BJ (cell line): ENCODE data around the gene TMEM154. TPM values are rescaled to one million over a fixed set of nuclear protein-coding genes. Genes with fewer than 3 reads are reported as not detected.

Experiments used
- CTCF ChIA-PET: fragments of 350-600 bp; formaldehyde crosslinking; extraction: SDS; loops from one replicate; lab custom pipeline; 2021; ENCODE audit warnings: antibody characterized with exemption, inconsistent platforms; lab: Yijun Ruan, JAX
- POLR2A ChIA-PET: fragments of 300-600 bp; sonication (Branson Sonifier 250); formaldehyde crosslinking; extraction: SDS; loops from one replicate; lab custom pipeline; 2021; ENCODE audit warnings: antibody characterized with exemption; lab: Charles Lee
- DNase-seq: peaks from one replicate; pipeline ENCODE4 v3.0.0-alpha.2; 2011; ENCODE audit warnings: low read depth
- H3K27me3 ChIP-seq: 2 replicates; pipeline ENCODE4 v1.6.0; 2011; ENCODE audit warnings: low read length; ENCODE audit not compliant: control insufficient read depth, insufficient read depth
- H3K36me3 ChIP-seq: 2 replicates; pipeline ENCODE4 v1.5.1; 2011; ENCODE audit warnings: low read length; ENCODE audit not compliant: control insufficient read depth, insufficient read depth
- H3K4me3 ChIP-seq: 2 replicates; pipeline ENCODE4 v1.5.1; 2011; ENCODE audit warnings: low read depth, mild to moderate bottlenecking, control low read depth, low read length
- polyA plus RNA-seq: library from polyadenylated mRNA; depleted of rRNA; stranded (reverse); fragments of >200 nt; gene quantifications from 2 replicates; pipeline ENCODE4 v1.2.3, GENCODE V29; 2011
- TF ChIP-seq, protein P1 (sequence below): IDR thresholded peaks from 2 replicates; pipeline ENCODE4 v1.5.1; 2011; ENCODE audit warnings: low read depth, mild to moderate bottlenecking, control low read depth, inconsistent platforms, low read length, moderate library complexity; ENCODE audit not compliant: insufficient read depth

Gene TMEM154
- polyA plus RNA-seq, 1 experiment: 1.1 TPM

GRCh38 chr4:152682143-152682941, 2.5 kb upstream of the TMEM154 start:
- Histone ChIP-seq H3K36me3 (no peaks in the 10 kb centered on the region), H3K4me3 (no peak overlapping the region), H3K27me3 (no peaks in the 10 kb centered on the region)
- ChIA-PET CTCF (no interaction called here), POLR2A (no interaction called here)
- TF ChIP-seq, protein P1, sequence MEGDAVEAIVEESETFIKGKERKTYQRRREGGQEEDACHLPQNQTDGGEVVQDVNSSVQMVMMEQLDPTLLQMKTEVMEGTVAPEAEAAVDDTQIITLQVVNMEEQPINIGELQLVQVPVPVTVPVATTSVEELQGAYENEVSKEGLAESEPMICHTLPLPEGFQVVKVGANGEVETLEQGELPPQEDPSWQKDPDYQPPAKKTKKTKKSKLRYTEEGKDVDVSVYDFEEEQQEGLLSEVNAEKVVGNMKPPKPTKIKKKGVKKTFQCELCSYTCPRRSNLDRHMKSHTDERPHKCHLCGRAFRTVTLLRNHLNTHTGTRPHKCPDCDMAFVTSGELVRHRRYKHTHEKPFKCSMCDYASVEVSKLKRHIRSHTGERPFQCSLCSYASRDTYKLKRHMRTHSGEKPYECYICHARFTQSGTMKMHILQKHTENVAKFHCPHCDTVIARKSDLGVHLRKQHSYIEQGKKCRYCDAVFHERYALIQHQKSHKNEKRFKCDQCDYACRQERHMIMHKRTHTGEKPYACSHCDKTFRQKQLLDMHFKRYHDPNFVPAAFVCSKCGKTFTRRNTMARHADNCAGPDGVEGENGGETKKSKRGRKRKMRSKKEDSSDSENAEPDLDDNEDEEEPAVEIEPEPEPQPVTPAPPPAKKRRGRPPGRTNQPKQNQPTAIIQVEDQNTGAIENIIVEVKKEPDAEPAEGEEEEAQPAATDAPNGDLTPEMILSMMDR: no peak
- no peak for DNase-seq

DNA sequence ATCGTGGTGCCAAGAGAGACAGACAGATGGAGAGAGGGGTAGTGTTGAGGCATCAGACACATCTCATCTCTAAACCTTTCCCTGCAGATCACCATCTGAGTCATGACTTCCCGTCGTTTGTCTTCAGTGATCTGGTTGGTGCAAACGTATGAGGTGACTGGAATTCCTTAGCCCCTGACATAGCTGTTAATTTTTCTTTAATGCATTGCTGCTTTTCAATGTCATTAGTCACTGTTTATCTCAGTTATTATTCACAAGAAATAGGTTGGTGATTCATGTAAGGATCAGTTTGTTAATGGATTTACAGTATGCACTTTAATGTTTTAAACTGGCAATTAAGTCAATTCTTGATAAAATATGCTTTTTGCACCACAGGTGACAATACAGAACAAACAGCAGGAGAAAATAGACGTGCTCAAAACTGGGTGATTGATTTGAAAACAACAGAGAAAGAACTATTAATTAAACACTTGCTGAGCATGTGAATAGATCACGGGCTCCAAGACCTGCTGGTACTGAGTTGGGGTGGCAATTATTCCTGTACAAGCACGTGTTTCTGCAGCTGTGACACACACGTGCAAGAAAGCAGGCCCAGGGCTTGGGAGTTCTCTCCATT, 1.3 kb upstream of the TMEM154 start:
- CTCF ChIA-PET: no interaction called here

DNA sequence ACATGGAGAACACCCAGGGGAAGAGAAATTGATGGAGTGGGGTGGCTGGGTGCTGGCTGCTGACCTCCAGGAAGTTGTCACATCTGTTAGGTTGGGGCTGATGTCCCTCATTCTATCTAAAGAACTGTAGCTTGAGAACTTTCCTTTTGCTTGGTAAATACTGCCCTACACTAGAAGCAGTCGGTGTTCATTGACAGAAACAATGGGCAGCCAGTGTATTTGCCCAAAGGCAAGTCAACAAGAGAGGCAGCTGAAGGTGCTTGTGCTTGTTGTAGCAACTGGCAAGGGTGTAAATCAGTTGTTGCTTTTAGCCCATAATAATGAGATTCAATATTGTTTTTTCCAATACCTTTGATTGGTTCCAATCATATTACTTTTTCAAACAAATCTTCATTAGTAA, 956 bp downstream of the TMEM154 start:
- DNase-seq: no peak
- TF ChIP-seq, protein P1: no peak
- Histone ChIP-seq H3K36me3 (no peaks in the 10 kb centered on the region), H3K27me3 (0 out of 2 replicates have a peak, but pooled peaks cover 1% of the 10 kb centered on the region), H3K4me3 (no peak overlapping the region; the same call in 1 of the 2 replicates)
- POLR2A ChIA-PET: interaction anchor here (0.7 kb wide), 1 partner anchor 390 kb away, joined by 7 read pairs; no protein-coding TSS in a partner anchor
- CTCF ChIA-PET: interaction anchor here (0.6 to 1.1 kb wide), 3 partner anchors 16 to 55 kb away, joined by 3 read pairs; no protein-coding TSS in a partner anchor

More for the DNA sequence above, 1.3 kb upstream of the TMEM154 start:
- Histone ChIP-seq H3K36me3 (no peaks in the 10 kb centered on the region), H3K4me3 (no peak overlapping the region), H3K27me3 (no peaks in the 10 kb centered on the region)
- DNase-seq: no peak
- POLR2A ChIA-PET: no interaction called here
- TF ChIP-seq, protein P1: no peak

DNA sequence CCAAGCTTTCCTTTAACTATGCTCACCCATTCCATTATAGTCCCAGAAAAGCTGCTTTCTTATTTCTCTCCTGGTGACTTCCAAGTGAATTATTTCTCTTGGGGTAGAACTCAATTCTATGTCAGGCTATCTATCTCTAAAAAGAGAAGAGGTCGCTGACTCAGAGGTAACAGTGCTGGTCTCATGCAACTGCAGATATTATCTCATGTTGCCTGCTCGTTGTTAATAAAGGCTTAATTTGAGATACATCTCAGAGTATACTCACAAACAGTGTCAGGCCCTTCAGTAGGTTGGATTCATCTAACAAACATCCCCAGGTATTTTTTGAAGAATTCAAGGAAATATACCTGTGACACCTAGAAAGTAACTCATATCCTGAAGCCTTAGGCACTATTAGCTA, 2.7 kb downstream of the TMEM154 start:
- POLR2A ChIA-PET: no interaction called here
- 0 out of 2 replicates have a peak, but pooled peaks cover 1% of the 10 kb centered on the region for H3K27me3 ChIP-seq
- TF ChIP-seq, protein P1: no peak
- no peaks in the 10 kb centered on the region for H3K36me3 ChIP-seq
- no peak overlapping the region for H3K4me3 ChIP-seq
- CTCF ChIA-PET: interaction anchor here (1.5 kb wide), 1 partner anchor 12 kb away, joined by 4 read pairs; no protein-coding TSS in a partner anchor
- DNase-seq: no peak
